ENCODE data around the gene PFKP.

DNA sequence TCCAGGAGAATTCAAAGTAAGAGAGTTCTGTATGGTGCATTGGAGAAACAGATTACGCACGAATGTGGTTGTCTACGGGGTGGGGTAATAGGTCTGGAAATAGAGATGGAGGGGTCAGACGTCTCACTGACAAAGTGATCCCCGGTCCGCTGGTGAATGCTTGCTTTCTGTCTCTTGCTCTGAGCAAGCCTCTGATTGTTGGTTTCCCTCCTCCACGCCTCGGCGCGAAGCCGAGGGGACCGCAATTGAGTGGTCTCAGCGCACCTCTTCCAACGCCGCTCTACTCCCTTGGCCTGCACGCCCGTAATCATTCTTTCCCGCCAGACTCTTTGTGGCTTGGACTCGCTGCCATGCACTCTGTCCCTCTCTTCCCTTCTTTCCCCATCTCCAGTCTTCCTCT is 46.5 kb upstream of the PFKP start:
- TF ChIP-seq CTCF (IDR thresholded peaks at IDR 0.05), result no peak
- no peak for TF ChIP-seq EZH2phosphoT487 (IDR thresholded peaks at IDR 0.05)
- no peak for TF ChIP-seq EZH2 (IDR thresholded peaks at IDR 0.05)

Measured in neural progenitor cell (in vitro differentiated cells).